Common myeloid progenitor, CD34-positive (primary cell): ENCODE measurements around the gene YIF1B.

Source experiments
- CTCF ChIA-PET: fragments of 350-600 bp; sonication (Branson Sonifier 250); formaldehyde crosslinking; loops from one replicate; lab custom pipeline; 2021; ENCODE audit warnings: antibody characterized with exemption; lab: Charles Lee
- POLR2A ChIA-PET: fragments of 350-600 bp; sonication (Branson Sonifier 250); formaldehyde crosslinking; loops from one replicate; lab custom pipeline; 2021; ENCODE audit warnings: antibody characterized with exemption; lab: Charles Lee
- DNase-seq, 3 donors: peaks; one replicate each; pipeline versions ENCODE4 v3.0.0 to v3.0.0-alpha.2; 2013
- H3K27ac ChIP-seq, 2 experiments: 1 replicate in 1 of 2; 2 replicates in 1 of 2; pipeline ENCODE4 v1.7.0; 2013; ENCODE audit warnings: inconsistent platforms in 2 of 2, low read length in 2 of 2, mild to moderate bottlenecking in 2 of 2, low read depth in 1 of 2, moderate library complexity in 1 of 2; ENCODE audit not compliant: severe bottlenecking in 2 of 2, insufficient read depth in 1 of 2, poor library complexity in 1 of 2
- H3K27me3 ChIP-seq, 5 experiments: replicated peaks in 2 of 5; 1 replicate in 3 of 5; 2 replicates in 2 of 5; pipeline versions ENCODE4 v1.6.1 to v1.7.0; 2013; ENCODE audit warnings: low read length in 4 of 5, mild to moderate bottlenecking in 2 of 5, moderate library complexity in 2 of 5, inconsistent platforms in 1 of 5; ENCODE audit not compliant: insufficient read depth in 5 of 5, control insufficient read depth in 4 of 5
- H3K36me3 ChIP-seq, 4 experiments: 1 replicate in 2 of 4; 2 replicates in 2 of 4; pipeline versions ENCODE4 v1.6.1 to v1.7.0; 2013; ENCODE audit warnings: low read length in 3 of 4, control low read depth in 1 of 4, mild to moderate bottlenecking in 1 of 4; ENCODE audit not compliant: control insufficient read depth in 4 of 4, insufficient read depth in 4 of 4
- H3K4me1 ChIP-seq, 4 experiments: 1 replicate in 3 of 4; 2 replicates in 1 of 4; pipeline versions ENCODE4 v1.6.1 to v1.7.1; 2013; ENCODE audit warnings: low read length in 3 of 4, mild to moderate bottlenecking in 3 of 4, control low read depth in 1 of 4, inconsistent platforms in 1 of 4, moderate library complexity in 1 of 4; ENCODE audit not compliant: control insufficient read depth in 4 of 4, insufficient read depth in 4 of 4; ENCODE audit errors: control extremely low read depth in 1 of 4
- H3K4me3 ChIP-seq, 7 experiments: 1 replicate in 4 of 7; 2 replicates in 3 of 7; pipeline versions ENCODE4 v1.5.1 to v1.7.0; 2013; ENCODE audit warnings: mild to moderate bottlenecking in 7 of 7, low read length in 6 of 7, moderate library complexity in 6 of 7, inconsistent platforms in 2 of 7, low read depth in 2 of 7, control low read depth in 1 of 7; ENCODE audit not compliant: insufficient read depth in 4 of 7, control insufficient read depth in 1 of 7; ENCODE audit errors: extremely low read depth in 1 of 7
- H3K9me3 ChIP-seq, 5 experiments: 1 replicate in 4 of 5; 2 replicates in 1 of 5; pipeline versions ENCODE4 v1.6.1 to v1.7.1; 2013; ENCODE audit warnings: low read length in 4 of 5, mild to moderate bottlenecking in 2 of 5, inconsistent platforms in 1 of 5, low read depth in 1 of 5, moderate library complexity in 1 of 5; ENCODE audit not compliant: control insufficient read depth in 4 of 5, insufficient read depth in 2 of 5; ENCODE audit errors: control extremely low read depth in 1 of 5
- WGBS: methylation state at CpG from one replicate; pipeline ENCODE4 v1.1.5; 2013; ENCODE audit not compliant: insufficient coverage; 5-methylcytosine and 5-hydroxymethylcytosine counted together

The YIF1B gene

GRCh38 chr19:38321646-38322196 lies 6.0 kb upstream of the YIF1B start:
- no peak overlapping the region for H3K27ac ChIP-seq
- peaks cover 0 to 3% (median 0%) of the 10 kb centered on the region in 4 experiments for H3K36me3 ChIP-seq
- no peak overlapping the region for H3K4me3 ChIP-seq
- POLR2A ChIA-PET: no interaction called here
- WGBS: 89% methylated on average over 10 of the region's 11 CpGs
- no peaks in the 10 kb centered on the region for H3K27me3 ChIP-seq
- CTCF ChIA-PET: interaction anchor here (1.1 to 1.3 kb wide), 2 partner anchors 10 to 70 kb away, joined by 4 to 6 read pairs; no protein-coding TSS in a partner anchor
- no peaks in the 10 kb centered on the region for H3K9me3 ChIP-seq
- peaks cover 0 to 42% (median 39%) of the 10 kb centered on the region in 4 experiments for H3K4me1 ChIP-seq
- no peak for DNase-seq

GRCh38 chr19:38320969-38321339 lies 5.2 kb upstream of the YIF1B start:
- Histone ChIP-seq H3K36me3 (no peaks in the 10 kb centered on the region), H3K27me3 (no peaks in the 10 kb centered on the region), H3K9me3 (no peaks in the 10 kb centered on the region), H3K4me3 (no peak overlapping the region), H3K27ac (no peak overlapping the region), H3K4me1 (peaks cover 3 to 50% (median 46%) of the 10 kb centered on the region in 4 experiments)
- no peak for DNase-seq
- POLR2A ChIA-PET: interaction anchor here (0.8 kb wide), 1 partner anchor 57 kb away, joined by 3 read pairs; the partner anchor contains the start of gene SPINT2
- CTCF ChIA-PET: interaction anchor here (0.9 to 1.5 kb wide), 5 partner anchors 11 to 17 kb away, joined by 3 to 6 read pairs (median 4); no protein-coding TSS in a partner anchor
- WGBS: 100% methylated on average over 1 of the region's 3 CpGs

GRCh38 chr19:38319421-38320258 lies 3.9 kb upstream of the YIF1B start, which contains the start of gene KCNK6:
Gene KCNK6, plus strand, starts transcription at chr19:38319845. Its CDS starts 106 bp downstream, at chr19:38319951.
- no peak within 1 kb of the TSS for H3K27ac ChIP-seq
- 6% methylated on average over 71 of the region's 76 CpGs for WGBS
- no peaks in the 10 kb centered on the region for H3K27me3 ChIP-seq
- no peaks in the 10 kb centered on the region for H3K9me3 ChIP-seq
- H3K36me3 ChIP-seq: no peaks in the 10 kb centered on the region
- peaks cover 3 to 59% (median 53%) of the 10 kb centered on the region in 4 experiments for H3K4me1 ChIP-seq
- DNase-seq: peak in 2 of 3 donors; percentile 27 to 54
- POLR2A ChIA-PET: interaction anchor here (0.6 to 0.8 kb wide), 2 partner anchors 56 to 130 kb away, joined by 3 read pairs; partner anchors contain the start of gene SPINT2
- CTCF ChIA-PET: interaction anchor here (0.9 to 1.9 kb wide), 7 partner anchors 9 to 75 kb away, joined by 3 to 6 read pairs (median 4); no protein-coding TSS in a partner anchor
- peak within 1 kb of the TSS; percentile 27 to 76 (median 65) for H3K4me3 ChIP-seq

- CTCF ChIA-PET: interaction anchor here (0.6 to 1.9 kb wide), 8 partner anchors 10 to 74 kb away, joined by 3 to 6 read pairs (median 4); no protein-coding TSS in a partner anchor
- 8% methylated on average over 2 of the region's 6 CpGs for WGBS
- peak in 2 of 3 donors; percentile 38 to 59 for DNase-seq
- H3K9me3 ChIP-seq: no peaks in the 10 kb centered on the region
- no peaks in the 10 kb centered on the region for H3K27me3 ChIP-seq
- H3K4me3 ChIP-seq: peak overlapping the region in 3 of 7 experiments; percentile 4 to 76 (median 8)
- no peak overlapping the region for H3K27ac ChIP-seq
- H3K4me1 ChIP-seq: peaks cover 3 to 59% (median 56%) of the 10 kb centered on the region in 4 experiments
- POLR2A ChIA-PET: no interaction called here
- H3K36me3 ChIP-seq: no peaks in the 10 kb centered on the region
Measured at GRCh38 chr19:38318660-38319059, 2.9 kb upstream of the YIF1B start.

- Histone ChIP-seq H3K4me3 (peak overlapping the region in 6 of 7 experiments; percentile 29 to 77 (median 60)), H3K9me3 (no peaks in the 10 kb centered on the region), H3K36me3 (no peaks in the 10 kb centered on the region), H3K27ac (peak overlapping the region in 1 of 2 experiments; percentile 83), H3K27me3 (no peaks in the 10 kb centered on the region), H3K4me1 (peaks cover 3 to 67% (median 56%) of the 10 kb centered on the region in 4 experiments)
- ChIA-PET CTCF (interaction anchor here (1.0 kb wide), 1 partner anchor 19 kb away, joined by 3 read pairs; the partner anchor contains the start of gene CATSPERG), POLR2A (no interaction called here)
- WGBS: 0% methylated on average over 11 of the region's 11 CpGs
- DNase-seq: peak; percentile 96 to 98 (median 96)
Measured at GRCh38 chr19:38317104-38317612, 1.4 kb upstream of the YIF1B start.

- no peak for DNase-seq
- H3K27ac ChIP-seq: peak overlapping the region; percentile 40 to 83
- H3K9me3 ChIP-seq: no peaks in the 10 kb centered on the region
- H3K4me3 ChIP-seq: peak overlapping the region; percentile 34 to 77 (median 58)
- H3K4me1 ChIP-seq: peaks cover 3 to 67% (median 56%) of the 10 kb centered on the region in 4 experiments
- POLR2A ChIA-PET: no interaction called here
- CTCF ChIA-PET: interaction anchor here (1.0 kb wide), 1 partner anchor 19 kb away, joined by 3 read pairs; the partner anchor contains the start of gene CATSPERG
- WGBS: 17% methylated on average over 6 of the region's 8 CpGs
- no peaks in the 10 kb centered on the region for H3K27me3 ChIP-seq
- no peaks in the 10 kb centered on the region for H3K36me3 ChIP-seq
Measured at GRCh38 chr19:38316477-38317067, 825 bp upstream of the YIF1B start.
